ENCODE data around the gene MET.

MET gene

GRCh38 chr7:116780966-116781365, 109.0 kb downstream of the MET start:
- Histone ChIP-seq H3K27me3 (ENCODE audit: control insufficient read depth in 1 of 2, insufficient read depth in 2 of 2, low read length in 2 of 2) (no peaks in the 10 kb centered on the region), H3K4me3 (ENCODE audit: low read depth in 1 of 2, low read length in 2 of 2) (no peak overlapping the region), H3K9ac (ENCODE audit: low read length) (no peak overlapping the region), H3K4me1 (ENCODE audit: insufficient read depth, low read length) (peaks cover 16% of the 10 kb centered on the region), H3K36me3 (ENCODE audit: insufficient read depth, low read length) (no peaks in the 10 kb centered on the region), H3K9me3 (ENCODE audit: low read length) (no peaks in the 10 kb centered on the region), H3K27ac (ENCODE audit: low read depth, low read length) (no peak overlapping the region)

- H3K27me3 ChIP-seq (ENCODE audit: control insufficient read depth in 1 of 2, insufficient read depth in 2 of 2, low read length in 2 of 2), result no peaks in the 10 kb centered on the region
- H3K36me3 ChIP-seq (ENCODE audit: insufficient read depth, low read length), result no peaks in the 10 kb centered on the region
- no peak overlapping the region for H3K9ac ChIP-seq (ENCODE audit: low read length)
- no peaks in the 10 kb centered on the region for H3K9me3 ChIP-seq (ENCODE audit: low read length)
- peaks cover 11% of the 10 kb centered on the region for H3K4me1 ChIP-seq (ENCODE audit: insufficient read depth, low read length)
- H3K27ac ChIP-seq (ENCODE audit: low read depth, low read length), result no peak overlapping the region
- no peak overlapping the region for H3K4me3 ChIP-seq (ENCODE audit: low read depth in 1 of 2, low read length in 2 of 2)
These were observed 109.6 kb downstream of the MET start for GRCh38 chr7:116781584-116781983.

GRCh38 chr7:116782177-116782711, 110.2 kb downstream of the MET start:
- Histone ChIP-seq H3K9ac (ENCODE audit: low read length) (no peak overlapping the region), H3K36me3 (ENCODE audit: insufficient read depth, low read length) (no peaks in the 10 kb centered on the region), H3K4me3 (ENCODE audit: low read depth in 1 of 2, low read length in 2 of 2) (no peak overlapping the region), H3K4me1 (ENCODE audit: insufficient read depth, low read length) (peaks cover 11% of the 10 kb centered on the region), H3K27me3 (ENCODE audit: control insufficient read depth in 1 of 2, insufficient read depth in 2 of 2, low read length in 2 of 2) (no peaks in the 10 kb centered on the region), H3K27ac (ENCODE audit: low read depth, low read length) (no peak overlapping the region), H3K9me3 (ENCODE audit: low read length) (no peaks in the 10 kb centered on the region)

- no peaks in the 10 kb centered on the region for H3K4me1 ChIP-seq (ENCODE audit: insufficient read depth, low read length)
These were observed 111.8 kb downstream of the MET start for GRCh38 chr7:116783666-116784318.

GRCh38 chr7:116784647-116785046, 112.7 kb downstream of the MET start:
- Histone ChIP-seq H3K9ac (ENCODE audit: low read length) (no peak overlapping the region), H3K27ac (ENCODE audit: low read depth, low read length) (no peak overlapping the region), H3K27me3 (ENCODE audit: control insufficient read depth in 1 of 2, insufficient read depth in 2 of 2, low read length in 2 of 2) (no peaks in the 10 kb centered on the region), H3K4me3 (ENCODE audit: low read depth in 1 of 2, low read length in 2 of 2) (no peak overlapping the region), H3K9me3 (ENCODE audit: low read length) (no peaks in the 10 kb centered on the region), H3K4me1 (ENCODE audit: insufficient read depth, low read length) (no peaks in the 10 kb centered on the region), H3K36me3 (ENCODE audit: insufficient read depth, low read length) (no peaks in the 10 kb centered on the region)

More at GRCh38 chr7:116783666-116784318, 111.8 kb downstream of the MET start:
- H3K36me3 ChIP-seq (ENCODE audit: insufficient read depth, low read length), result no peaks in the 10 kb centered on the region
- no peak overlapping the region for H3K4me3 ChIP-seq (ENCODE audit: low read depth in 1 of 2, low read length in 2 of 2)
- no peak overlapping the region for H3K9ac ChIP-seq (ENCODE audit: low read length)
- H3K27ac ChIP-seq (ENCODE audit: low read depth, low read length), result no peak overlapping the region
- H3K9me3 ChIP-seq (ENCODE audit: low read length), result no peaks in the 10 kb centered on the region
- no peaks in the 10 kb centered on the region for H3K27me3 ChIP-seq (ENCODE audit: control insufficient read depth in 1 of 2, insufficient read depth in 2 of 2, low read length in 2 of 2)

- no peaks in the 10 kb centered on the region for H3K4me1 ChIP-seq (ENCODE audit: insufficient read depth, low read length)
- no peaks in the 10 kb centered on the region for H3K9me3 ChIP-seq (ENCODE audit: low read length)
- no peak overlapping the region for H3K27ac ChIP-seq (ENCODE audit: low read depth, low read length)
- no peak overlapping the region for H3K9ac ChIP-seq (ENCODE audit: low read length)
- H3K27me3 ChIP-seq (ENCODE audit: control insufficient read depth in 1 of 2, insufficient read depth in 2 of 2, low read length in 2 of 2), result no peaks in the 10 kb centered on the region
- no peaks in the 10 kb centered on the region for H3K36me3 ChIP-seq (ENCODE audit: insufficient read depth, low read length)
- no peak overlapping the region for H3K4me3 ChIP-seq (ENCODE audit: low read depth in 1 of 2, low read length in 2 of 2)
These were observed 113.8 kb downstream of the MET start for GRCh38 chr7:116785843-116786242.

- Histone ChIP-seq H3K36me3 (ENCODE audit: insufficient read depth, low read length) (no peaks in the 10 kb centered on the region), H3K27ac (ENCODE audit: low read depth, low read length) (no peak overlapping the region), H3K4me3 (ENCODE audit: low read depth in 1 of 2, low read length in 2 of 2) (no peak overlapping the region), H3K4me1 (ENCODE audit: insufficient read depth, low read length) (no peaks in the 10 kb centered on the region), H3K9ac (ENCODE audit: low read length) (no peak overlapping the region), H3K27me3 (ENCODE audit: control insufficient read depth in 1 of 2, insufficient read depth in 2 of 2, low read length in 2 of 2) (no peaks in the 10 kb centered on the region), H3K9me3 (ENCODE audit: low read length) (no peaks in the 10 kb centered on the region)
These were observed 114.9 kb downstream of the MET start for GRCh38 chr7:116786791-116787443.

GRCh38 chr7:116787881-116788280, 115.9 kb downstream of the MET start:
- Histone ChIP-seq H3K9me3 (ENCODE audit: low read length) (no peaks in the 10 kb centered on the region), H3K4me3 (ENCODE audit: low read depth in 1 of 2, low read length in 2 of 2) (no peak overlapping the region), H3K36me3 (ENCODE audit: insufficient read depth, low read length) (no peaks in the 10 kb centered on the region), H3K9ac (ENCODE audit: low read length) (no peak overlapping the region), H3K4me1 (ENCODE audit: insufficient read depth, low read length) (no peaks in the 10 kb centered on the region), H3K27me3 (ENCODE audit: control insufficient read depth in 1 of 2, insufficient read depth in 2 of 2, low read length in 2 of 2) (no peaks in the 10 kb centered on the region), H3K27ac (ENCODE audit: low read depth, low read length) (no peak overlapping the region)

GRCh38 chr7:116788572-116789197, 116.7 kb downstream of the MET start:
- Histone ChIP-seq H3K27ac (ENCODE audit: low read depth, low read length) (no peak overlapping the region), H3K9me3 (ENCODE audit: low read length) (no peaks in the 10 kb centered on the region), H3K4me1 (ENCODE audit: insufficient read depth, low read length) (no peaks in the 10 kb centered on the region), H3K36me3 (ENCODE audit: insufficient read depth, low read length) (no peaks in the 10 kb centered on the region), H3K27me3 (ENCODE audit: control insufficient read depth in 1 of 2, insufficient read depth in 2 of 2, low read length in 2 of 2) (no peaks in the 10 kb centered on the region), H3K4me3 (ENCODE audit: low read depth in 1 of 2, low read length in 2 of 2) (no peak overlapping the region), H3K9ac (ENCODE audit: low read length) (no peak overlapping the region)

- H3K4me3 ChIP-seq (ENCODE audit: low read depth in 1 of 2, low read length in 2 of 2), result no peak overlapping the region
- H3K27ac ChIP-seq (ENCODE audit: low read depth, low read length), result no peak overlapping the region
- H3K9ac ChIP-seq (ENCODE audit: low read length), result no peak overlapping the region
- H3K4me1 ChIP-seq (ENCODE audit: insufficient read depth, low read length), result no peaks in the 10 kb centered on the region
- no peaks in the 10 kb centered on the region for H3K9me3 ChIP-seq (ENCODE audit: low read length)
- H3K27me3 ChIP-seq (ENCODE audit: control insufficient read depth in 1 of 2, insufficient read depth in 2 of 2, low read length in 2 of 2), result no peaks in the 10 kb centered on the region
- no peaks in the 10 kb centered on the region for H3K36me3 ChIP-seq (ENCODE audit: insufficient read depth, low read length)
These were observed 118.0 kb downstream of the MET start for GRCh38 chr7:116790025-116790424.

GRCh38 chr7:116792813-116793212, 120.8 kb downstream of the MET start:
- Histone ChIP-seq H3K9ac (ENCODE audit: low read length) (no peak overlapping the region), H3K27me3 (ENCODE audit: control insufficient read depth in 1 of 2, insufficient read depth in 2 of 2, low read length in 2 of 2) (no peaks in the 10 kb centered on the region), H3K9me3 (ENCODE audit: low read length) (no peaks in the 10 kb centered on the region), H3K27ac (ENCODE audit: low read depth, low read length) (no peak overlapping the region), H3K4me3 (ENCODE audit: low read depth in 1 of 2, low read length in 2 of 2) (no peak overlapping the region), H3K36me3 (ENCODE audit: insufficient read depth, low read length) (no peaks in the 10 kb centered on the region), H3K4me1 (ENCODE audit: insufficient read depth, low read length) (no peaks in the 10 kb centered on the region)
